Measurements from ENCODE around the gene DISP3. TPM values are rescaled to one million over a fixed set of nuclear protein-coding genes. Genes with fewer than 3 reads are reported as not detected.

The DISP3 gene
- total and polyA plus RNA-seq, 7 donors, result under 0.01 to 0.28 (median 0.16) TPM; not detected in 4

GRCh38 chr1:11567244-11568065, 88.5 kb downstream of the DISP3 start:
- no peak overlapping the region for H3K4me3 ChIP-seq
- no peaks in the 10 kb centered on the region for H3K4me1 ChIP-seq
- no peaks in the 10 kb centered on the region for H3K36me3 ChIP-seq
- WGBS, 2 donors, result 82 to 87% methylated on average over 11 of the region's 11 CpGs
- TF ChIP-seq CTCF (IDR thresholded peaks at IDR 0.05) (no peak), POLR2A (IDR thresholded peaks at IDR 0.05) (no peak), POLR2AphosphoS5 (IDR thresholded peaks at IDR 0.05) (no peak), EP300 (IDR thresholded peaks at IDR 0.05) (no peak)
- intact Hi-C loops (cut with DNase I), result no loop called here
- H3K27me3 ChIP-seq, result peaks cover 7 to 65% (median 8%) of the 10 kb centered on the region in 3 donors
- DNase-seq, result no peak
- no peaks in the 10 kb centered on the region for H3K9me3 ChIP-seq
- H3K27ac ChIP-seq, result no peak overlapping the region

- Histone ChIP-seq H3K27ac (no peak overlapping the region), H3K4me3 (no peak overlapping the region), H3K4me1 (no peaks in the 10 kb centered on the region), H3K36me3 (no peaks in the 10 kb centered on the region), H3K27me3 (peaks cover 0 to 53% (median 7%) of the 10 kb centered on the region in 3 donors), H3K9me3 (no peaks in the 10 kb centered on the region)
- no peak for TF ChIP-seq POLR2A (IDR thresholded peaks at IDR 0.05)
- no peak for TF ChIP-seq POLR2AphosphoS5 (IDR thresholded peaks at IDR 0.05)
- TF ChIP-seq CTCF (IDR thresholded peaks at IDR 0.05), result no peak
- no peak for TF ChIP-seq EP300 (IDR thresholded peaks at IDR 0.05)
- intact Hi-C loops (cut with DNase I), result no loop called here
- DNase-seq, result no peak
- 70 to 81% methylated on average over 8 of the region's 8 CpGs for WGBS, 2 donors
Observed at GRCh38 chr1:11568687-11569086, 89.7 kb downstream of the DISP3 start.

GRCh38 chr1:11569551-11569950, 90.6 kb downstream of the DISP3 start:
- no peak for DNase-seq
- WGBS, 2 donors, result 63 to 78% methylated on average over 14 of the region's 14 CpGs
- H3K9me3 ChIP-seq, result no peaks in the 10 kb centered on the region
- intact Hi-C loops (cut with DNase I), result no loop called here
- TF ChIP-seq POLR2AphosphoS5 (IDR thresholded peaks at IDR 0.05) (no peak), CTCF (IDR thresholded peaks at IDR 0.05) (no peak), POLR2A (IDR thresholded peaks at IDR 0.05) (no peak), EP300 (IDR thresholded peaks at IDR 0.05) (no peak)
- H3K36me3 ChIP-seq, result no peaks in the 10 kb centered on the region
- H3K27me3 ChIP-seq, result peaks cover 0 to 47% (median 7%) of the 10 kb centered on the region in 3 donors
- H3K27ac ChIP-seq, result no peak overlapping the region
- H3K4me3 ChIP-seq, result no peak overlapping the region
- no peaks in the 10 kb centered on the region for H3K4me1 ChIP-seq

GRCh38 chr1:11569954-11570353, 91.0 kb downstream of the DISP3 start:
- Histone ChIP-seq H3K4me3 (no peak overlapping the region), H3K27ac (no peak overlapping the region), H3K4me1 (no peaks in the 10 kb centered on the region), H3K36me3 (no peaks in the 10 kb centered on the region), H3K9me3 (no peaks in the 10 kb centered on the region), H3K27me3 (peaks cover 0 to 47% (median 7%) of the 10 kb centered on the region in 3 donors)
- WGBS, 2 donors, result 74 to 81% methylated on average over 3 of the region's 3 CpGs
- TF ChIP-seq POLR2AphosphoS5 (IDR thresholded peaks at IDR 0.05) (no peak), EP300 (IDR thresholded peaks at IDR 0.05) (no peak), POLR2A (IDR thresholded peaks at IDR 0.05) (no peak), CTCF (IDR thresholded peaks at IDR 0.05) (no peak)
- DNase-seq, result no peak
- intact Hi-C loops (cut with DNase I), result no loop called here
